GM19372 (cell line): ENCODE data around the gene KCNJ12.
A peak's percentile ranks its signal among the peaks of the same experiment; 100 is the strongest.
"Not testable (repeated sequence)": the region's sequence is repeated elsewhere in the genome, so short reads cannot be mapped to it uniquely, and the experiment has no call there.

Source experiments
- ATAC-seq: cut with Tn5 transposase; IDR thresholded peaks from one replicate; pipeline ENCODE4 v1.9.1; 2021; ENCODE audit warnings: mild to moderate bottlenecking, low read depth, moderate library complexity; ENCODE audit not compliant: unreplicated experiment

The KCNJ12 gene

GRCh38 chr17:21436883-21437836 is 61.0 kb downstream of the KCNJ12 start:
- ATAC-seq = not testable (repeated sequence)

GRCh38 chr17:21438316-21439014 is 62.3 kb downstream of the KCNJ12 start:
- not testable (repeated sequence) for ATAC-seq

GRCh38 chr17:21439015-21439336 is 62.8 kb downstream of the KCNJ12 start:
- ATAC-seq = not testable (repeated sequence)

GRCh38 chr17:21445091-21445650 is 69.0 kb downstream of the KCNJ12 start:
- ATAC-seq = no peak

- not testable (repeated sequence) for ATAC-seq
Observed at GRCh38 chr17:21447552-21447951, 71.4 kb downstream of the KCNJ12 start.

- not testable (repeated sequence) for ATAC-seq
Observed at GRCh38 chr17:21449891-21450290, 73.7 kb downstream of the KCNJ12 start.

- ATAC-seq = no peak
Observed at GRCh38 chr17:21451975-21452374, 75.8 kb downstream of the KCNJ12 start.

GRCh38 chr17:21452377-21453143 is 76.4 kb downstream of the KCNJ12 start:
- ATAC-seq = no peak

- ATAC-seq = no peak
Observed at GRCh38 chr17:21453144-21453898, 77.2 kb downstream of the KCNJ12 start.

- ATAC-seq = not testable (repeated sequence)
Observed at GRCh38 chr17:21454006-21454405, 77.8 kb downstream of the KCNJ12 start.

GRCh38 chr17:21454441-21454840 is 78.3 kb downstream of the KCNJ12 start:
- no peak for ATAC-seq

GRCh38 chr17:21455761-21456160 is 79.6 kb downstream of the KCNJ12 start:
- ATAC-seq = no peak

- ATAC-seq = not testable (repeated sequence)
Observed at GRCh38 chr17:21456449-21456848, 80.3 kb downstream of the KCNJ12 start.

- ATAC-seq = peak; percentile 80
Observed at GRCh38 chr17:21457051-21458026, 81.2 kb downstream of the KCNJ12 start.

- ATAC-seq = no peak
Observed at GRCh38 chr17:21458054-21458453, 81.9 kb downstream of the KCNJ12 start.

GRCh38 chr17:21459536-21459935 is 83.4 kb downstream of the KCNJ12 start:
- ATAC-seq = no peak

- no peak for ATAC-seq
Observed at GRCh38 chr17:21460358-21460757, 84.2 kb downstream of the KCNJ12 start.

GRCh38 chr17:21462237-21462636 is 86.1 kb downstream of the KCNJ12 start:
- no peak for ATAC-seq

GRCh38 chr17:21463204-21463661 is 87.1 kb downstream of the KCNJ12 start:
- ATAC-seq = no peak
